Liver (tissue), 3 donors: ENCODE data around the gene HOXB3.

ENCODE experiments used
- CTCF ChIP-seq: fragments of 150-350 bp; IDR thresholded peaks from 2 replicates; pipeline ENCODE4 v1.5.1; 2017; ENCODE audit warnings: improper control_type of control experiment, low read depth, low read length; ENCODE audit not compliant: missing input control
- EGR1 ChIP-seq, 2 donors: IDR thresholded peaks; 2 replicates each; pipeline ENCODE4 v1.6.1; 2016 to 2018; ENCODE audit warnings: antibody characterized with exemption in 2 of 2, low read depth in 2 of 2
- HNF4A ChIP-seq, 2 donors: conservative IDR thresholded peaks; 2 replicates each; pipeline ENCODE4 v1.6.1; 2016; ENCODE audit warnings: antibody characterized with exemption in 2 of 2, mild to moderate bottlenecking in 2 of 2
- NR2F2 ChIP-seq: IDR thresholded peaks from 2 replicates; pipeline ENCODE4 v1.6.1; 2016; ENCODE audit warnings: antibody characterized with exemption
- REST ChIP-seq: IDR thresholded peaks from 2 replicates; pipeline ENCODE4 v1.6.1; 2016; ENCODE audit warnings: antibody characterized with exemption, mild to moderate bottlenecking
- RXRA ChIP-seq, 2 donors: IDR thresholded peaks; 2 replicates each; pipeline ENCODE4 v1.6.1; 2017 to 2018; ENCODE audit warnings: antibody characterized with exemption in 2 of 2, mild to moderate bottlenecking in 1 of 2
- SP1 ChIP-seq: IDR thresholded peaks from 2 replicates; pipeline ENCODE4 v1.6.1; 2018; ENCODE audit warnings: antibody characterized with exemption, mild to moderate bottlenecking
- TAF1 ChIP-seq: conservative IDR thresholded peaks from 2 replicates; pipeline ENCODE4 v1.6.1; 2016; ENCODE audit warnings: antibody characterized with exemption, mild to moderate bottlenecking
- ZBTB33 ChIP-seq: IDR thresholded peaks from 2 replicates; pipeline ENCODE4 v1.6.1; 2016; ENCODE audit warnings: antibody characterized with exemption
- donor health status: healthy.
- donor health status: healthy.

GRCh38 chr17:48546137-48546923 is 43.7 kb downstream of the HOXB3 start:
- no peak for TF ChIP-seq CTCF
- no peak for TF ChIP-seq HNF4A (conservative IDR thresholded peaks at IDR 0.05)
- no peak for TF ChIP-seq SP1
- TF ChIP-seq RXRA (IDR thresholded peaks at IDR 0.05) = no peak
- no peak for TF ChIP-seq EGR1 (IDR thresholded peaks at IDR 0.05; ENCODE audit: low read depth in 2 of 2)
- no peak for TF ChIP-seq REST
- no peak for TF ChIP-seq NR2F2
- no peak for TF ChIP-seq TAF1
- TF ChIP-seq ZBTB33 = no peak
